Uterus (tissue), 2 donors: ENCODE results near the gene METTL14.

Source experiments
- POLR2A ChIP-seq, 2 donors: fragments of 450-650 bp; IDR thresholded peaks; one replicate each; pipeline ENCODE4 v1.6.1; 2016; ENCODE audit warnings: antibody characterized with exemption in 2 of 2, mild to moderate bottlenecking in 1 of 2, moderate library complexity in 1 of 2
- TF ChIP-seq, protein P1 (sequence below), 4 experiments: fragments of 200-600 bp in 2 of 4; fragments of 450-650 bp in 2 of 4; sonication (generic) in 2 of 4; IDR thresholded peaks; one replicate each; pipeline ENCODE4 v1.5.1; 2016 to 2019; ENCODE audit warnings: antibody characterized with exemption in 4 of 4, mild to moderate bottlenecking in 2 of 4, moderate library complexity in 1 of 4

DNA sequence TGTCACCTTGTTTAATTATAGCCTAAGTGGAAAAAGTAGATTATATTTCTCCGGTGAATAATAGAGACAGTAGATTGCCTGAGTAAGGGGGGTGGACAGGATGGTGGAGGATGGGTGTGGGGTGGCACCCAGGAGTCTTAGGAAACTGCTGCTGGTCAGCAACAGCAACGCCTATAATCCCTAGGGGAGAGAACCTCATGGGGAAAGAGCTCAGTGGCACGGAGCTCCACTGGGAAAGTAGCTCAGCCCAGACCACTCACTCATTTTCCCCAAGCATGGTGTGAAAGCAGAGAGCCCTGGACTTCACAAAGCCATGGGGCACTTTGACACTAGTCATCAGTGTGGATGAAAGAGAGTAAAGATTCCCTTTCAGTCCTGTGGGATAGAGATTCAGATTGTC lies 31.1 kb downstream of the METTL14 start:
- TF ChIP-seq, protein P1, sequence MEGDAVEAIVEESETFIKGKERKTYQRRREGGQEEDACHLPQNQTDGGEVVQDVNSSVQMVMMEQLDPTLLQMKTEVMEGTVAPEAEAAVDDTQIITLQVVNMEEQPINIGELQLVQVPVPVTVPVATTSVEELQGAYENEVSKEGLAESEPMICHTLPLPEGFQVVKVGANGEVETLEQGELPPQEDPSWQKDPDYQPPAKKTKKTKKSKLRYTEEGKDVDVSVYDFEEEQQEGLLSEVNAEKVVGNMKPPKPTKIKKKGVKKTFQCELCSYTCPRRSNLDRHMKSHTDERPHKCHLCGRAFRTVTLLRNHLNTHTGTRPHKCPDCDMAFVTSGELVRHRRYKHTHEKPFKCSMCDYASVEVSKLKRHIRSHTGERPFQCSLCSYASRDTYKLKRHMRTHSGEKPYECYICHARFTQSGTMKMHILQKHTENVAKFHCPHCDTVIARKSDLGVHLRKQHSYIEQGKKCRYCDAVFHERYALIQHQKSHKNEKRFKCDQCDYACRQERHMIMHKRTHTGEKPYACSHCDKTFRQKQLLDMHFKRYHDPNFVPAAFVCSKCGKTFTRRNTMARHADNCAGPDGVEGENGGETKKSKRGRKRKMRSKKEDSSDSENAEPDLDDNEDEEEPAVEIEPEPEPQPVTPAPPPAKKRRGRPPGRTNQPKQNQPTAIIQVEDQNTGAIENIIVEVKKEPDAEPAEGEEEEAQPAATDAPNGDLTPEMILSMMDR (IDR thresholded peaks at IDR 0.05): no peak
- TF ChIP-seq POLR2A (IDR thresholded peaks at IDR 0.05): no peak
